ENCODE results near the gene TMEM135.

Gene TMEM135

DNA sequence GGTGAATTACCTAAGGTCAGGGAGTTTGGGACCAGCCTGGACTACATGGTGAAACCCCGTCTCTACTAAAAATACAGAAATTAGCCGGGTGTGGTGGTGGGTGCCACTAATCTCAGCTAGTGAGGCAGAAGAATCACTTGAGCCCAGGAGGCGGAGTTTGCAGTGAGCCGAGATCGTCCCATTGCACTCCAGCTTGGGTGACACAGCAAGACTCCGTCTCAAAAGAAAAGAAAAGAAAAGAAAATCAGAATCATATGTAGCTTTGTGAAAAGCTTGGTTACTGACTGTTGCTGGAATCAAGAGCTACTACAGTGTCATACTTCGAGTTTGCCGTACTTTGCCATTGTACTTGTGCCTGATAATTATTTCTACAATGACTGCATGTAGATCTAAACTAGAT, 4.2 kb upstream of the TMEM135 start:
- H3K36me3 ChIP-seq (ENCODE audit: insufficient read depth, low read length): no peaks in the 10 kb centered on the region
- no peak overlapping the region for H3K9ac ChIP-seq (ENCODE audit: low read depth, low read length)
- H3K4me1 ChIP-seq (ENCODE audit: insufficient read depth, low read length): peaks cover 8% of the 10 kb centered on the region; the same call in 1 of the 2 replicates
- no peaks in the 10 kb centered on the region for H3K9me3 ChIP-seq (ENCODE audit: control insufficient read depth, insufficient read depth, low read length)

DNA sequence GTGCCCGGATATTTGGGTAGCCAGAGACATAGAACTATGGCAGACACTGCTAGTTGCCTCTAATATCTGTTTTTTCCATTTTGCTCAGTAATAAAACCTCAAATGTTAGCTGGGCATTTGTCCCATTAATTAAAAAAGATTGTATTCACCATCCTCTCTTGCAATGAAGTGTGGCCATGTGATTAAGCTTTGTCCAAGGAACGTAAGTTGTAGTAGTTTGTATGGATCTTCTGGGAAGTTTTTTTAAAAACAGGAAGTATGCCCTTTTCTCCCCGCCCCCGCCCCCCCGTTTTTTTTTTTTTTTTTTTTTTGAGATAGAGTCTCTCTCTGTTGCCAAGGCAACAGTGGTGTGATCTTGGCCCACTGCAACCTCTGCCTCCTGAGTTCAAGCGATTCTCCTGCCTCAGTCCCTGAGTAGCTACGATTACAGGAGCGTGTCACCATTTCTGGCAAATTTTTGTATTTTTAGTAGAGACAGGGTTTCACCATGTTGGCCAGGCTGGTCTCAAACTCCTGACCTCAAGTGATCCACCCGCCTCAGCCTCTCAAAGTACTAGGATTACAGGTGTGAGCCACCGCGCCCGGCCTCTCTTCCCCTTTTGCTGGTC, 1.7 kb upstream of the TMEM135 start:
- Histone ChIP-seq H3K9me3 (ENCODE audit: control insufficient read depth, insufficient read depth, low read length) (no peaks in the 10 kb centered on the region), H3K4me1 (ENCODE audit: insufficient read depth, low read length) (peaks cover 11% of the 10 kb centered on the region; the same call in 1 of the 2 replicates), H3K36me3 (ENCODE audit: insufficient read depth, low read length) (no peaks in the 10 kb centered on the region), H3K9ac (ENCODE audit: low read depth, low read length) (no peak overlapping the region)

DNA sequence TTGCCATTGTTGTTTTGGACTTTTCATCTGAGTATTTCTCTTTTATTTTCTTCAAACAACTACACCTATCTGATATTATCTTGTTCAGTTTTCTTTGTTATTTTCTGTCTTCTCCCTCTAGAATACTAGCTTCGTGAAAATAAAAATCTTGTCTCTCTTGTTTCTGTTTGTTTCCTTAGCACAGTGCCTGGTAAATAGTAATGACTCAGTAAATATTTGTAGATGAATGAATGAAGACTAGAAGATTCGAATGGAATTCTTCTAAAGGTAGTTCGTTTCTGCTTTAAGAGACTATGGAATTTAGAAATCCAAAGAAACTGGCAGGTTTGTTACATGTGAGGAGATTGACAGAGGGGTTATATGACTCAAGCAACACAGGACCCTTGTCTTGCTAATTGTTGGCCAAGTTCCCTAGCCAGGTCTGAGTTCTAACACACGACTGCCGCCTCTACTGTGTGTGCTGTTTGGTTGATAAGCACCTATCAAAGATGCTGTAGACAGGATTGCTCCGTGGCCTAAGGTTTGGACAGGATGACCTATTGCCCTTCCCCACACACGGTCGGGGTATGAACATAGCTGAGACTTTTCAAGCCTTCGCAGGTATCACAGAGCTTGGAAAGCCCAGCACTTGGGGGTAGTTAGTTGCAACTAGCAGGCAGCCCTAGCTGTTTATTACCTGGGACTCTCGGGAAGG, 831 bp upstream of the TMEM135 start:
- Histone ChIP-seq H3K4me1 (ENCODE audit: insufficient read depth, low read length) (peaks cover 11% of the 10 kb centered on the region; the same call in 1 of the 2 replicates), H3K36me3 (ENCODE audit: insufficient read depth, low read length) (no peaks in the 10 kb centered on the region), H3K9me3 (ENCODE audit: control insufficient read depth, insufficient read depth, low read length) (no peaks in the 10 kb centered on the region), H3K9ac (ENCODE audit: low read depth, low read length) (peak overlapping the region; percentile 74)

GRCh38 chr11:87038235-87038977, 672 bp downstream of the TMEM135 start:
- peaks cover 11% of the 10 kb centered on the region; the same call in 1 of the 2 replicates for H3K4me1 ChIP-seq (ENCODE audit: insufficient read depth, low read length)
- H3K9me3 ChIP-seq (ENCODE audit: control insufficient read depth, insufficient read depth, low read length): no peaks in the 10 kb centered on the region
- peak overlapping the region; percentile 74 for H3K9ac ChIP-seq (ENCODE audit: low read depth, low read length)
- H3K36me3 ChIP-seq (ENCODE audit: insufficient read depth, low read length): no peaks in the 10 kb centered on the region

GRCh38 chr11:87039371-87039770, 1.6 kb downstream of the TMEM135 start:
- no peaks in the 10 kb centered on the region for H3K36me3 ChIP-seq (ENCODE audit: insufficient read depth, low read length)
- H3K9ac ChIP-seq (ENCODE audit: low read depth, low read length): peak overlapping the region; percentile 1; the same call in 1 of the 2 replicates
- H3K9me3 ChIP-seq (ENCODE audit: control insufficient read depth, insufficient read depth, low read length): no peaks in the 10 kb centered on the region; the same call in 1 of the 2 replicates
- peaks cover 6% of the 10 kb centered on the region; the same call in 1 of the 2 replicates for H3K4me1 ChIP-seq (ENCODE audit: insufficient read depth, low read length)

GRCh38 chr11:87043894-87044293, 6.2 kb downstream of the TMEM135 start:
- Histone ChIP-seq H3K36me3 (ENCODE audit: insufficient read depth, low read length) (no peaks in the 10 kb centered on the region), H3K4me1 (ENCODE audit: insufficient read depth, low read length) (peaks cover 6% of the 10 kb centered on the region; the same call in 1 of the 2 replicates), H3K9me3 (ENCODE audit: control insufficient read depth, insufficient read depth, low read length) (no peaks in the 10 kb centered on the region; the same call in 1 of the 2 replicates), H3K9ac (ENCODE audit: low read depth, low read length) (no peak overlapping the region)

- H3K4me1 ChIP-seq (ENCODE audit: insufficient read depth, low read length): no peaks in the 10 kb centered on the region; the same call in 1 of the 2 replicates
Observed at GRCh38 chr11:87046824-87047223, 9.1 kb downstream of the TMEM135 start.

GRCh38 chr11:87056091-87056490, 18.4 kb downstream of the TMEM135 start:
- H3K4me1 ChIP-seq (ENCODE audit: insufficient read depth, low read length): no peaks in the 10 kb centered on the region
- no peaks in the 10 kb centered on the region for H3K36me3 ChIP-seq (ENCODE audit: insufficient read depth, low read length)

More at GRCh38 chr11:87046824-87047223, 9.1 kb downstream of the TMEM135 start:
- no peaks in the 10 kb centered on the region; the same call in 1 of the 2 replicates for H3K9me3 ChIP-seq (ENCODE audit: control insufficient read depth, insufficient read depth, low read length)
- H3K9ac ChIP-seq (ENCODE audit: low read depth, low read length): no peak overlapping the region
- H3K36me3 ChIP-seq (ENCODE audit: insufficient read depth, low read length): no peaks in the 10 kb centered on the region

DNA sequence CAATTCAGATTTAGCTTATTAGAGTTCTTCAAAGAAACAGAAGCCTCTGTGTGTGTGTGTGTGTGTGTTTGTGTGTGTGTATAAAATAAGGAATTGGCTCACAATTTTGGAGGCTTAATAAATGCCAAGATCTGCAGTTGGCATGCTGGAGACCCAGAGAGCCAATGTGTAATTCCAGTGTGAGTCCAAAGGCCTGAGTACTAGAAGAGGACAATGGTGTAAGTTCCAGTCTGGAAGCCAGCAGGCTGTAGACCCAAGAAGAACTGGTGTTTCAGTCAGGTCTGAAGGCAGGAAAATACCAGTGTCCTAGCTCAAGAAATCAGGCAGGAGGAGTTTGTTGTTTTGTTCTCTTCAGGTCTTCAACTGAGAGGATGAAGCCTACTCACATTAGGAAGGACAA, 20.0 kb downstream of the TMEM135 start:
- no peak overlapping the region for H3K9ac ChIP-seq (ENCODE audit: low read depth, low read length)
- H3K4me1 ChIP-seq (ENCODE audit: insufficient read depth, low read length): no peaks in the 10 kb centered on the region
- H3K36me3 ChIP-seq (ENCODE audit: insufficient read depth, low read length): no peaks in the 10 kb centered on the region
- no peaks in the 10 kb centered on the region for H3K9me3 ChIP-seq (ENCODE audit: control insufficient read depth, insufficient read depth, low read length)

More at GRCh38 chr11:87056091-87056490, 18.4 kb downstream of the TMEM135 start:
- H3K9me3 ChIP-seq (ENCODE audit: control insufficient read depth, insufficient read depth, low read length): no peaks in the 10 kb centered on the region
- no peak overlapping the region for H3K9ac ChIP-seq (ENCODE audit: low read depth, low read length)

DNA sequence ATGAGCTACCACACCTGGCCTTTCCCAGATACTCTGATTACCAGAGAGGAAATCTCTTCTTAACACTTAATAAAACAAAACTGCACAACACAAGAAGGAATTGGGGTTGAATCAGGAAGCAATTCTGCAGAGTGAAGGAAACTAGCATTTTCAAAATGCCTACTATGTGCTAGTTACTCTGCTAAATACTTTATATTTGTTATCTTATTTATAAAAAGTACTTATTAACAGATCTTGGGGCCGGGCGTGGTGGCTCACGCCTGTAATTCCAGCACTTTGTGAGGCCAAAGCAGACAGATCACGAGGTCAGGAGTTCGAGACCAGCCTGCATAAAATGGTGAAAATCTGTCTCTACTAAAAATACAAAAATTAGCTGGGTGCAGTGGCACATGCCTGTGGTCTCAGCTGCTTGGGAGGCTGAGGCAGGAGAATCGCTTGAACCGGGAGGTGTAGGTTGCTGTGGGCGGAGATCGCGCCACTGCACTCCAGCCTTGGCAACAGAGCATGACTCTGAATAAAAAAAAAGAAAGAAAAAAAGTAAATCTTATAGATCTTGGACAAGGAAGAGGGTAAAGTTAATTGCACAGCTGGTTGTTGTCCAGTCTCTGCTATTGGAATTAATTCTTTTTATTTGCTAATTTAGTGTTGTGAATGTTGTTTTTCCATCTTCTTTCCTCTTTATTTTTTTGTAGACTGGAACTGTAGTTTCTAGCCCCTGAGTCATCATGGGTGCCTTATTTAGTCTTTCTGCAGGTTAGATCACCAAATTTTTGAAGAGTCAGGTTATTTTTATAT, 22.1 kb downstream of the TMEM135 start:
- Histone ChIP-seq H3K9me3 (ENCODE audit: control insufficient read depth, insufficient read depth, low read length) (no peaks in the 10 kb centered on the region), H3K4me1 (ENCODE audit: insufficient read depth, low read length) (no peaks in the 10 kb centered on the region), H3K36me3 (ENCODE audit: insufficient read depth, low read length) (no peaks in the 10 kb centered on the region), H3K9ac (ENCODE audit: low read depth, low read length) (no peak overlapping the region)

- Histone ChIP-seq H3K4me1 (ENCODE audit: insufficient read depth, low read length) (no peaks in the 10 kb centered on the region), H3K9ac (ENCODE audit: low read depth, low read length) (no peak overlapping the region), H3K36me3 (ENCODE audit: insufficient read depth, low read length) (no peaks in the 10 kb centered on the region), H3K9me3 (ENCODE audit: control insufficient read depth, insufficient read depth, low read length) (no peaks in the 10 kb centered on the region)
Observed at GRCh38 chr11:87061766-87062165, 24.0 kb downstream of the TMEM135 start.

- Histone ChIP-seq H3K36me3 (ENCODE audit: insufficient read depth, low read length) (no peaks in the 10 kb centered on the region), H3K4me1 (ENCODE audit: insufficient read depth, low read length) (no peaks in the 10 kb centered on the region), H3K9ac (ENCODE audit: low read depth, low read length) (no peak overlapping the region), H3K9me3 (ENCODE audit: control insufficient read depth, insufficient read depth, low read length) (no peaks in the 10 kb centered on the region)
Observed at GRCh38 chr11:87063982-87064381, 26.2 kb downstream of the TMEM135 start.

DNA sequence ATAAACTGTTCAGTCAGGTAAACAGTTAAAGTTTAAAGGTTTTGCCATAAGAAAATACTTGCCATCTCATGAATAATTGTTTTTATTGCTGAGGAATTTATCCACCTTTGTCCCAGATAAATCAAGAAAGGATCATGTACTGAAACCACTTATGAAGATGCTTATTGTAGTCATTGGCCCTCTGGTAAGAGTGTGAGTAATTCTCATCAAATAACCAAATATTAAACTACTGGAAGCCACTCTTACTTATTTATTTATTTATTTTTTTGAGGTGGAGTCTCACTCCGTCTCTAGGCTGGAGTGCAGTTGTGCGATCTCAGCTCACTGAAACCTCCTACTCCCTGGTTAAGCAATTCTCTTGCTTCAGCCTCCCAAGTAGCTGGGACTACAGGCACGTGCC, 35.1 kb downstream of the TMEM135 start:
- Histone ChIP-seq H3K36me3 (ENCODE audit: insufficient read depth, low read length) (no peaks in the 10 kb centered on the region), H3K4me1 (ENCODE audit: insufficient read depth, low read length) (no peaks in the 10 kb centered on the region), H3K9ac (ENCODE audit: low read depth, low read length) (no peak overlapping the region), H3K9me3 (ENCODE audit: control insufficient read depth, insufficient read depth, low read length) (peaks cover 2% of the 10 kb centered on the region; the same call in 1 of the 2 replicates)
